Caco-2 (cell line): ENCODE results near the gene DNAJB13. TPM values are rescaled to one million over a fixed set of nuclear protein-coding genes. Genes with fewer than 3 reads are reported as not detected.

Experiments used
- BruUV-seq: library from RNA; stranded (reverse); fragments of 400-500 nt; replicated peaks from 2 replicates; lab custom pipeline; 2021; lab: Mats Ljungman, UMichigan
- CTCF ChIA-PET: fragments of 300-600 bp; sonication (Branson Sonifier 250); formaldehyde crosslinking; loops from one replicate; lab custom pipeline; 2022; ENCODE audit warnings: antibody characterized with exemption; lab: Charles Lee
- POLR2A ChIA-PET: fragments of 300-600 bp; sonication (Branson Sonifier 250); formaldehyde crosslinking; loops from one replicate; lab custom pipeline; 2022; ENCODE audit warnings: antibody characterized with exemption; lab: Charles Lee
- DNase-seq, 2 experiments: peaks; one replicate each; pipeline versions ENCODE4 v3.0.0 to v3.0.0-alpha.2; 2020 to 2022
- H3K27me3 ChIP-seq: replicated peaks from 2 replicates; pipeline ENCODE4 v1.6.0; 2011; ENCODE audit warnings: low read length; ENCODE audit not compliant: control insufficient read depth, insufficient read depth
- H3K36me3 ChIP-seq: 2 replicates; pipeline ENCODE4 v1.5.1; 2011; ENCODE audit warnings: low read length; ENCODE audit not compliant: control insufficient read depth, insufficient read depth
- H3K4me1 ChIP-seq: fragments of 250-450 bp; sonication (Bioruptor Pico); 2 replicates; pipeline ENCODE4 v1.5.1; 2020; ENCODE audit warnings: mild to moderate bottlenecking
- H3K4me3 ChIP-seq: 2 replicates; pipeline ENCODE4 v1.5.1; 2011; ENCODE audit warnings: low read depth, mild to moderate bottlenecking, control low read depth, low read length
- H3K9me3 ChIP-seq: fragments of 250-450 bp; sonication (Bioruptor Pico); 2 replicates; pipeline ENCODE4 v1.5.1; 2020; ENCODE audit warnings: mild to moderate bottlenecking, moderate library complexity
- H3K27ac Mint-ChIP-seq: one replicate; pipeline ENCODE4 v1.8.0; 2022; ENCODE audit warnings: mixed read lengths; ENCODE audit not compliant: unreplicated experiment
- H3K27me3 Mint-ChIP-seq: one replicate; pipeline ENCODE4 v1.8.0; 2022; ENCODE audit warnings: mixed read lengths; ENCODE audit not compliant: insufficient read depth, unreplicated experiment
- H3K36me3 Mint-ChIP-seq: one replicate; pipeline ENCODE4 v1.8.0; 2022; ENCODE audit warnings: mild to moderate bottlenecking, mixed read lengths; ENCODE audit not compliant: insufficient read depth, unreplicated experiment
- H3K4me1 Mint-ChIP-seq: one replicate; pipeline ENCODE4 v1.8.0; 2022; ENCODE audit warnings: low read depth, mixed read lengths; ENCODE audit not compliant: unreplicated experiment
- H3K4me3 Mint-ChIP-seq: one replicate; pipeline ENCODE4 v1.8.0; 2022; ENCODE audit warnings: mild to moderate bottlenecking, moderate library complexity, mixed read lengths; ENCODE audit not compliant: unreplicated experiment
- H3K9me3 Mint-ChIP-seq: one replicate; pipeline ENCODE4 v1.8.0; 2022; ENCODE audit warnings: mixed read lengths; ENCODE audit not compliant: unreplicated experiment
- CTCF ChIP-seq, 2 experiments: fragments of 200-600 bp in 1 of 2; IDR thresholded peaks; 1 replicate in 1 of 2; 2 replicates in 1 of 2; pipeline versions ENCODE4 v1.5.1 to v1.8.0; 2011 to 2022; ENCODE audit warnings: antibody characterized with exemption in 1 of 2, control low read depth in 1 of 2, inconsistent platforms in 1 of 2, low read depth in 1 of 2, low read length in 1 of 2, mild to moderate bottlenecking in 1 of 2, moderate library complexity in 1 of 2; ENCODE audit not compliant: insufficient read depth in 1 of 2, severe bottlenecking in 1 of 2, unreplicated experiment in 1 of 2
- intact Hi-C: fragments of 100-400 bp; cut with micrococcal nuclease; formaldehyde crosslinking; loops from one replicate; pipeline ENCODE4 v1.10.0; 2022; ENCODE audit not compliant: unreplicated experiment
- total RNA-seq: library from RNA; stranded (reverse); gene quantifications from 2 replicates; pipeline ENCODE4 v1.2.3, GENCODE V29; 2022

DNAJB13 gene
- total RNA-seq, 1 experiment from 2014 or later = 0.52 TPM

- Mint-ChIP-seq H3K27ac (no peak within 1 kb of the TSS), H3K27me3 (no peaks in the 10 kb centered on the region), H3K9me3 (no peaks in the 10 kb centered on the region), H3K36me3 (no peaks in the 10 kb centered on the region), H3K4me3 (no peak within 1 kb of the TSS), H3K4me1 (no peaks in the 10 kb centered on the region)
- H3K4me1 ChIP-seq = peaks cover 6% of the 10 kb centered on the region; the same call in 1 of the 2 replicates
- H3K9me3 ChIP-seq = no peaks in the 10 kb centered on the region
- peak in 1 of 2 experiments; percentile 29 for DNase-seq
- no TSS peak for BruUV-seq
- ChIA-PET POLR2A (interaction anchor here (0.6 kb wide), 1 partner anchor 26 kb away, joined by 3 read pairs; the partner anchor contains the start of gene UCP2), CTCF (interaction anchor here (0.7 kb wide), 1 partner anchor 1236 kb away, joined by 3 read pairs; no protein-coding TSS in a partner anchor)
- H3K27me3 ChIP-seq = no peaks in the 10 kb centered on the region
- H3K36me3 ChIP-seq = no peaks in the 10 kb centered on the region
- H3K4me3 ChIP-seq = no peak within 1 kb of the TSS
- intact Hi-C loops = no loop called here
- TF ChIP-seq CTCF (IDR thresholded peaks at IDR 0.05; ENCODE audit: insufficient read depth in 1 of 2, low read depth in 1 of 2, low read length in 1 of 2, severe bottlenecking in 1 of 2, unreplicated experiment in 1 of 2) = no peak
These were observed 57.8 kb downstream of the DNAJB13 start, which contains the start of gene UCP3 for GRCh38 chr11:74008373-74009229. Gene UCP3, minus strand, starts transcription at chr11:74009085. Its CDS starts 2,043 bp downstream, at chr11:74007042.

- H3K9me3 ChIP-seq = no peaks in the 10 kb centered on the region
- H3K4me3 Mint-ChIP-seq = no peak overlapping the region
- no peak overlapping the region for H3K27ac Mint-ChIP-seq
- DNase-seq = peak in 1 of 2 experiments; percentile 30
- TF ChIP-seq CTCF (IDR thresholded peaks at IDR 0.05; ENCODE audit: insufficient read depth in 1 of 2, low read depth in 1 of 2, low read length in 1 of 2, severe bottlenecking in 1 of 2, unreplicated experiment in 1 of 2) = no peak
- no peak overlapping the region for H3K4me3 ChIP-seq
- no TSS peak for BruUV-seq
- no peaks in the 10 kb centered on the region for H3K4me1 Mint-ChIP-seq
- H3K9me3 Mint-ChIP-seq = no peaks in the 10 kb centered on the region
- CTCF ChIA-PET = no interaction called here
- H3K36me3 ChIP-seq = no peaks in the 10 kb centered on the region
- no peaks in the 10 kb centered on the region for H3K27me3 Mint-ChIP-seq
- no peaks in the 10 kb centered on the region for H3K36me3 Mint-ChIP-seq
- intact Hi-C loops = no loop called here
- peaks cover 6% of the 10 kb centered on the region; the same call in 1 of the 2 replicates for H3K4me1 ChIP-seq
- POLR2A ChIA-PET = no interaction called here
- no peaks in the 10 kb centered on the region for H3K27me3 ChIP-seq
These were observed 58.4 kb downstream of the DNAJB13 start for GRCh38 chr11:74009230-74009547.

- ChIA-PET CTCF (no interaction called here), POLR2A (no interaction called here)
- H3K36me3 Mint-ChIP-seq = no peaks in the 10 kb centered on the region
These were observed 59.0 kb downstream of the DNAJB13 start for GRCh38 chr11:74009675-74010305.

More at GRCh38 chr11:74009675-74010305, 59.0 kb downstream of the DNAJB13 start:
- no peaks in the 10 kb centered on the region for H3K27me3 ChIP-seq
- intact Hi-C loops = no loop called here
- Mint-ChIP-seq H3K27ac (no peak overlapping the region), H3K9me3 (no peaks in the 10 kb centered on the region), H3K4me3 (no peak overlapping the region), H3K4me1 (no peaks in the 10 kb centered on the region), H3K27me3 (no peaks in the 10 kb centered on the region)
- no TSS peak for BruUV-seq
- no peaks in the 10 kb centered on the region for H3K36me3 ChIP-seq
- DNase-seq = no peak
- H3K4me1 ChIP-seq = peaks cover 6% of the 10 kb centered on the region; the same call in 1 of the 2 replicates
- H3K9me3 ChIP-seq = no peaks in the 10 kb centered on the region
- TF ChIP-seq CTCF (IDR thresholded peaks at IDR 0.05; ENCODE audit: insufficient read depth in 1 of 2, low read depth in 1 of 2, low read length in 1 of 2, severe bottlenecking in 1 of 2, unreplicated experiment in 1 of 2) = no peak
- no peak overlapping the region for H3K4me3 ChIP-seq
